Trophoblast cell (in vitro differentiated cells and primary cell): Measurements from ENCODE around the gene GHRHR.

Experiments used
- DNase-seq, 2 donors: peaks; one replicate each; pipeline ENCODE4 v3.0.0-alpha.2; 2016
- H2AFZ ChIP-seq: 2 replicates; pipeline ENCODE4 v1.6.1; 2013; ENCODE audit warnings: low read length, moderate library complexity, mild to moderate bottlenecking; ENCODE audit not compliant: insufficient read depth, poor library complexity
- H2AK5ac ChIP-seq: 2 replicates; pipeline ENCODE4 v1.6.1; 2013; ENCODE audit warnings: mild to moderate bottlenecking, low read length
- H2BK120ac ChIP-seq: 2 replicates; pipeline ENCODE4 v1.6.1; 2013; ENCODE audit warnings: low read length, mild to moderate bottlenecking, moderate library complexity; ENCODE audit not compliant: insufficient read depth, poor library complexity
- H2BK12ac ChIP-seq: 2 replicates; pipeline ENCODE4 v1.6.1; 2013; ENCODE audit warnings: mild to moderate bottlenecking, low read length, moderate library complexity
- H2BK5ac ChIP-seq: 2 replicates; pipeline ENCODE4 v1.6.1; 2013; ENCODE audit warnings: low read length, low read depth, moderate library complexity, mild to moderate bottlenecking; ENCODE audit not compliant: poor library complexity
- H3K14ac ChIP-seq: 2 replicates; pipeline ENCODE4 v1.6.1; 2013; ENCODE audit warnings: mild to moderate bottlenecking, low read length
- H3K18ac ChIP-seq: 2 replicates; pipeline ENCODE4 v1.6.1; 2013; ENCODE audit warnings: mild to moderate bottlenecking, low read length
- H3K23ac ChIP-seq: 2 replicates; pipeline ENCODE4 v1.6.1; 2013; ENCODE audit warnings: low read length
- H3K27ac ChIP-seq: 2 replicates; pipeline ENCODE4 v1.5.1; 2013; ENCODE audit warnings: low read depth, mild to moderate bottlenecking, inconsistent platforms, low read length, moderate library complexity
- H3K27me3 ChIP-seq: 2 replicates; pipeline ENCODE4 v1.6.1; 2013; ENCODE audit warnings: inconsistent platforms, mild to moderate bottlenecking, low read length, moderate library complexity; ENCODE audit not compliant: insufficient read depth
- H3K36me3 ChIP-seq, 2 experiments: 1 replicate in 1 of 2; 2 replicates in 1 of 2; pipeline ENCODE4 v1.6.1; 2013; ENCODE audit warnings: low read length in 2 of 2, mild to moderate bottlenecking in 2 of 2, moderate library complexity in 1 of 2; ENCODE audit not compliant: insufficient read depth in 2 of 2, control insufficient read depth in 1 of 2
- H3K4ac ChIP-seq: 2 replicates; pipeline ENCODE4 v1.6.1; 2013; ENCODE audit warnings: low read depth, mild to moderate bottlenecking, low read length, moderate library complexity
- H3K4me1 ChIP-seq, 2 experiments: 1 replicate in 1 of 2; 2 replicates in 1 of 2; pipeline ENCODE4 v1.6.1; 2013; ENCODE audit warnings: low read length in 2 of 2, mild to moderate bottlenecking in 2 of 2, moderate library complexity in 1 of 2; ENCODE audit not compliant: insufficient read depth in 2 of 2, control insufficient read depth in 1 of 2
- H3K4me2 ChIP-seq: 2 replicates; pipeline ENCODE4 v1.6.1; 2013; ENCODE audit warnings: inconsistent platforms, mild to moderate bottlenecking, low read length, moderate library complexity
- H3K4me3 ChIP-seq: 2 replicates; pipeline ENCODE4 v1.5.1; 2013; ENCODE audit warnings: mild to moderate bottlenecking, low read depth, low read length, inconsistent platforms
- H3K79me1 ChIP-seq: one replicate; pipeline ENCODE4 v1.6.1; 2013; ENCODE audit warnings: low read length
- H3K79me2 ChIP-seq: 2 replicates; pipeline ENCODE4 v1.6.1; 2013; ENCODE audit warnings: low read length, mild to moderate bottlenecking; ENCODE audit not compliant: control insufficient read depth, insufficient read depth, poor library complexity
- H3K9ac ChIP-seq: 2 replicates; pipeline ENCODE4 v1.6.1; 2013; ENCODE audit warnings: mild to moderate bottlenecking, low read length
- H3K9me3 ChIP-seq: 2 replicates; pipeline ENCODE4 v1.6.1; 2013; ENCODE audit warnings: low read depth, mild to moderate bottlenecking, control low read depth, inconsistent platforms, low read length; ENCODE audit not compliant: insufficient read depth
- H4K12ac ChIP-seq: 2 replicates; pipeline ENCODE4 v1.6.1; 2013; ENCODE audit warnings: low read depth, mild to moderate bottlenecking, low read length, moderate library complexity
- H4K8ac ChIP-seq: 2 replicates; pipeline ENCODE4 v1.6.1; 2013; ENCODE audit warnings: low read depth, mild to moderate bottlenecking, low read length, moderate library complexity
- H4K91ac ChIP-seq: one replicate; pipeline ENCODE4 v1.6.1; 2013; ENCODE audit warnings: low read depth, mild to moderate bottlenecking, low read length, moderate library complexity
- WGBS: extraction: QIAGEN DNeasy Blood & Tissue Kit; methylation state at CpG from one replicate; pipeline ENCODE4 v1.1.7; 2013; ENCODE audit warnings: missing lambda C conversion rate; ENCODE audit not compliant: insufficient read length, insufficient coverage; ENCODE audit errors: extremely low coverage; 5-methylcytosine and 5-hydroxymethylcytosine counted together

The GHRHR gene

DNA sequence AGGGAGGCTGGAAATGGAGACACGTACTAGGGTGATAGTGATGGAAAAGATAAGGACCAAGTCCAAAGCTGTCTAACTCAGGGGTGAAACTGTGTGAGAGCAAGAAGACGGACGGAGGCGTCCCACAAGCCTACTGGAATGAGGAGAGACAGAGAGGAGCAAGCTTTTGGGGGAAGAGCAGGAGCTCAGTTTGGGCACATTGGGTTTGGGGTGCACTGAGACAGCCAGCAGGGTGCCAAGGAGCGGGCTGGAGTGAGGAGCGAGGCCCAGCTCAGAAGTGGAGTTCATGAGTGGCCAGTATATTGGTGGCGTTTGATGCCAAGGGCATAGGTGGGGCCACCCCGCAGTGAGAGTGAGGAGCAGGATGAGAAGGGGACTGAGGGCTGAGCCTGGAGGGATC, 22.6 kb downstream of the GHRHR start:
- H2AFZ ChIP-seq, result no peak overlapping the region
- H4K91ac ChIP-seq, result no peak overlapping the region
- no peak overlapping the region for H3K14ac ChIP-seq
- no peak overlapping the region for H2BK120ac ChIP-seq
- H3K9me3 ChIP-seq, result no peaks in the 10 kb centered on the region
- no peak overlapping the region for H2AK5ac ChIP-seq
- DNase-seq, result no peak
- H4K8ac ChIP-seq, result no peak overlapping the region
- no peak overlapping the region for H2BK5ac ChIP-seq
- no peak overlapping the region for H2BK12ac ChIP-seq
- H4K12ac ChIP-seq, result no peak overlapping the region
- H3K27me3 ChIP-seq, result no peaks in the 10 kb centered on the region
- H3K27ac ChIP-seq, result no peak overlapping the region
- H3K4me1 ChIP-seq, result peaks cover 15 to 19% of the 10 kb centered on the region in 2 experiments
- H3K36me3 ChIP-seq, result no peaks in the 10 kb centered on the region
- H3K9ac ChIP-seq, result no peak overlapping the region
- no peak overlapping the region for H3K18ac ChIP-seq
- no peak overlapping the region for H3K4me3 ChIP-seq
- H3K79me2 ChIP-seq, result no peaks in the 10 kb centered on the region
- no CpG with 5 or more reads among the region's 8 CpGs for WGBS
- no peak overlapping the region for H3K4me2 ChIP-seq
- no peak overlapping the region for H3K23ac ChIP-seq
- no peak overlapping the region for H3K4ac ChIP-seq
- no peaks in the 10 kb centered on the region for H3K79me1 ChIP-seq

DNA sequence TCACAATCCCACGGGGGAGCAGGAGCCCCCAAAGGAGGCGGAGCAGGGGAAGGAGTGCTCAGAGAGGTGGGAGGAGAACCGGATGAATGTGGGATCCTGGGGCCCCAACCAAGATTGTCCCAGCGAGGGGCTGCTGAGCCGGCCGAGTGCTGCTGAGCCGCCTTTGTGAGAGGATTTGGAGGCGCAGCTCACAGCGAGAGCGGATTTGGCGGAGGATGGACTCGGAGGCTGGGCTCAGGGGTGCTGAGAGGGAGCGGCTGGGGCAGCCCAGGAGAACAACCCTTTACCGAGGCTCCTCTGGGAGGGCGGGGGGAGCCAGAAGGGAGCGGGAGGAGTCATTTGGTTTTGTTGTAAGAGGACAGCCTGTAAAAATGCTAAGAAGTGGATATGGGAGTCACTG, 23.0 kb downstream of the GHRHR start:
- Histone ChIP-seq H2AK5ac (no peak overlapping the region), H3K79me1 (no peaks in the 10 kb centered on the region), H2BK120ac (no peak overlapping the region), H2BK5ac (no peak overlapping the region), H3K9ac (no peak overlapping the region), H3K27me3 (no peaks in the 10 kb centered on the region), H3K4me1 (peaks cover 15 to 19% of the 10 kb centered on the region in 2 experiments), H2BK12ac (no peak overlapping the region), H4K12ac (no peak overlapping the region), H3K14ac (no peak overlapping the region), H3K23ac (no peak overlapping the region), H4K91ac (no peak overlapping the region), H4K8ac (no peak overlapping the region), H3K9me3 (no peaks in the 10 kb centered on the region), H3K27ac (no peak overlapping the region), H3K4me2 (no peak overlapping the region), H3K36me3 (no peaks in the 10 kb centered on the region), H3K4me3 (no peak overlapping the region), H3K18ac (no peak overlapping the region), H2AFZ (no peak overlapping the region), H3K4ac (no peak overlapping the region), H3K79me2 (no peaks in the 10 kb centered on the region)
- no peak for DNase-seq
- WGBS, result no CpG with 5 or more reads among the region's 16 CpGs

DNA sequence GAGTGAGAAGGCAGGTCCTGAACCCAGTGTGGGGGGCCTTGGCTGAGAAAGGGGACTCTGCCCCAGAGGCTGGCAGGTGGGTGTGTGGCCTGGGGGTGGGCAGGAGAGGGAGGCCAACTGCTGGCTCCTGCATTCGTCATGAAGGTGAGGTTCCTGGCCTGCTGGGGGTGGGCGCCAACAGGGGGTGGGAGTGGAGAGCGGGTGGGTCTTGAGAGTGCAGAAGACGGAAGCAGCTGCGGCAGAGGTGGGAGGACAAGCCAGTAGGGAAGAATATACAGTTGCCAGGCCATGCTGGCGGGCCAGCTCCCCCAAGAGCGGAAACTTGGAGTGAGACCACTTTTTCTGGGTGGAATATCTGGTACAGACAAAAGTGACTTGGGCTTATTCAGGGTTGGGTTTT, 23.4 kb downstream of the GHRHR start:
- Histone ChIP-seq H3K79me2 (no peaks in the 10 kb centered on the region), H2BK12ac (no peak overlapping the region), H3K14ac (no peak overlapping the region), H3K4ac (no peak overlapping the region), H3K79me1 (no peaks in the 10 kb centered on the region), H3K9me3 (no peaks in the 10 kb centered on the region), H4K8ac (no peak overlapping the region), H3K4me3 (no peak overlapping the region), H3K18ac (no peak overlapping the region), H2BK5ac (no peak overlapping the region), H3K4me2 (no peak overlapping the region), H4K91ac (no peak overlapping the region), H2BK120ac (no peak overlapping the region), H3K27ac (no peak overlapping the region), H2AK5ac (no peak overlapping the region), H3K4me1 (peaks cover 15 to 19% of the 10 kb centered on the region in 2 experiments), H3K9ac (no peak overlapping the region), H2AFZ (no peak overlapping the region), H3K27me3 (no peaks in the 10 kb centered on the region), H4K12ac (no peak overlapping the region), H3K23ac (no peak overlapping the region), H3K36me3 (no peaks in the 10 kb centered on the region)
- no peak for DNase-seq
- whole genome bisulfite sequencing, result no CpG with 5 or more reads among the region's 7 CpGs

DNA sequence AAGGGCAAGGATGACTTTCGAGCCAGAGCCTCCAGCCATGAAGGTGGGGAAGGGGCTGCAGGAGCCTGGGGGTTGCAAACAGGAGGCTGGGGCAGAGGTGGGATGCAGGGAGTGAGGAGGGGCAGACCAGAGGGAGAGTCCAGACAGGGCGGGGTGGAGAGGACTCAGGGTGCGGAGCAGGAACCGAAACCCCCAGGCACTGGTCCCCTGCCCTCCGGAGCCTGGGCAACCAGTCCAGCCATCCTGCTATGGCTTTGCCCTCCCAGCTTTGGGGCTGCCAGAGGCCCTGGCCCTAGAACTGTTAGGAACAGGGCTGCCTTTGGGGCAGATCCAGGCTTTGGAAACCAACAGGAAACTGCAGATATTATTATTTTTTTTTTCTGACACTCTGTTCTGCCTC, 24.2 kb downstream of the GHRHR start:
- no peaks in the 10 kb centered on the region for H3K79me2 ChIP-seq
- no peak for DNase-seq
- no peak overlapping the region for H2AFZ ChIP-seq
- no peak overlapping the region for H3K27ac ChIP-seq
- H2AK5ac ChIP-seq, result no peak overlapping the region
- no peak overlapping the region for H3K14ac ChIP-seq
- H3K18ac ChIP-seq, result no peak overlapping the region
- no peak overlapping the region for H2BK12ac ChIP-seq
- H2BK5ac ChIP-seq, result no peak overlapping the region
- H3K4me2 ChIP-seq, result no peak overlapping the region
- no peaks in the 10 kb centered on the region for H3K79me1 ChIP-seq
- H4K12ac ChIP-seq, result no peak overlapping the region
- no peak overlapping the region for H3K4me3 ChIP-seq
- no peak overlapping the region for H3K4ac ChIP-seq
- peaks cover 15 to 19% of the 10 kb centered on the region in 2 experiments for H3K4me1 ChIP-seq
- no peaks in the 10 kb centered on the region for H3K27me3 ChIP-seq
- H3K9me3 ChIP-seq, result peaks cover 2% of the 10 kb centered on the region
- H4K8ac ChIP-seq, result no peak overlapping the region
- H3K36me3 ChIP-seq, result no peaks in the 10 kb centered on the region
- no peak overlapping the region for H4K91ac ChIP-seq
- H3K23ac ChIP-seq, result no peak overlapping the region
- WGBS, result no CpG with 5 or more reads among the region's 5 CpGs
- no peak overlapping the region for H3K9ac ChIP-seq
- no peak overlapping the region for H2BK120ac ChIP-seq
